ENCODE results near the gene STPG2. TPM values are rescaled to one million over a fixed set of nuclear protein-coding genes. Genes with fewer than 3 reads are reported as not detected.

STPG2 gene
- total and polyA plus RNA-seq, 2 of the 8 experiments (the other 6 are each of a cell fraction or from before 2014, with no cell fraction given) = 0.03 TPM; not detected in 1

DNA sequence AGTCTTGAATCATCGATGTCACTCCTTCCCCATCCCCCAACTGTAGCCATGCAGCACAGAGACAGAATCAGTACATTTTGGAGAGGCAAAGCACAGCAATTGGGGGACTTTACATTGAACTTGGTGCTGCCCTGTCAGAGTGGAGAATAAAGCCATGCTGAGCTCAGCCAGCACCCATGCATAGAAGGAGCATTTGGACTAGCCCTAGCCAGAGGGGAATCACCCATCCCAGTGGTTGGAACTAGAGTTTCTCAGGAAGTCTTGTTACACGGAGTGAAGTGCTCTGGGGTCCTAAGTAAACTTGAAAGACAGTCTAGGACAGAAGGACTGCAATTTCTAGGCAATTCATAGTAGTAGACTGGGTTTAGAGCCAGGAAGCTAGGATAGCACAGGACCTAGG lies 49.6 kb downstream of the STPG2 start (continued):
- TF ChIP-seq KDM1A (IDR thresholded peaks at IDR 0.05; ENCODE audit: borderline replicate concordance, low read length) (no peak), CEBPB (IDR thresholded peaks at IDR 0.05; ENCODE audit: low read depth, low read length) (no peak), CBX8 (IDR thresholded peaks at IDR 0.05; ENCODE audit: borderline replicate concordance, low read depth, low read length) (no peak)

All from H1 (cell line).